K562 (cell line): Measurements from ENCODE around the gene ASPA. TPM values are rescaled to one million over a fixed set of nuclear protein-coding genes. Genes with fewer than 3 reads are reported as not detected.

Experiments
- ATAC-seq: fragments of 200-7000 bp; cut with Tn5 transposase; 3 replicates; pipeline ENCODE4 v1.9.1; 2020; ENCODE audit warnings: moderate library complexity
- BruUV-seq: library from RNA; stranded (reverse); fragments of 400-500 nt; replicated peaks from 2 replicates; lab custom pipeline; 2021; lab: Mats Ljungman, UMichigan
- CTCF ChIA-PET: fragments of 300-600 bp; formaldehyde crosslinking; extraction: SDS; loops from one replicate; lab custom pipeline; 2021; ENCODE audit warnings: low intra/inter-chr PET ratio; lab: Yijun Ruan, JAX
- POLR2A ChIA-PET: fragments of 300-600, 350-650 bp; sonication (Branson Sonifier 250); formaldehyde crosslinking; extraction: SDS; loops from one replicate; lab custom pipeline; 2021; ENCODE audit warnings: antibody characterized with exemption, inconsistent platforms; lab: Yijun Ruan, JAX
- DNase-seq, 4 experiments: peaks; one replicate each; pipeline versions ENCODE4 v3.0.0 to v3.0.0-alpha.2; 2011 to 2018; ENCODE audit warnings: low spot score in 3 of 4, mixed read lengths in 3 of 4; ENCODE audit errors: extremely low read depth in 1 of 4
- FAIRE-seq: peaks from 2 replicates; lab custom pipeline; 2011; peaks lifted over from hg19 to GRCh38; lab: Jason Lieb, UNC
- H2AFZ ChIP-seq: 2 replicates; pipeline ENCODE4 v1.6.0; 2011; ENCODE audit warnings: low read depth, low read length, control low read depth, inconsistent platforms
- H3K27ac ChIP-seq: fragments of 200-600 bp; 3 replicates; pipeline ENCODE4 v1.8.0; 2011; ENCODE audit warnings: low read depth, mild to moderate bottlenecking, control low read depth, inconsistent platforms, low read length, moderate library complexity, mixed read lengths; ENCODE audit errors: extremely low read depth
- H3K27me3 ChIP-seq, 2 experiments: fragments of 300-600 bp in 1 of 2; 2 replicates in 1 of 2; 3 replicates in 1 of 2; pipeline versions ENCODE4 v1.6.0 to v1.8.0; 2011; ENCODE audit warnings: inconsistent platforms in 2 of 2, low read length in 2 of 2, mild to moderate bottlenecking in 1 of 2, mixed read lengths in 1 of 2, moderate library complexity in 1 of 2; ENCODE audit not compliant: control insufficient read depth in 2 of 2, insufficient read depth in 2 of 2
- H3K36me3 ChIP-seq: fragments of 300-600 bp; 3 replicates; pipeline ENCODE4 v1.8.0; 2011; ENCODE audit warnings: mild to moderate bottlenecking, low read length, inconsistent platforms; ENCODE audit not compliant: control insufficient read depth, insufficient read depth
- H3K4me1 ChIP-seq, 2 experiments: fragments of 200-600 bp in 1 of 2; replicated peaks in 1 of 2; 2 replicates in 1 of 2; 3 replicates in 1 of 2; pipeline versions ENCODE4 v1.5.1 to v1.8.0; 2011; ENCODE audit warnings: inconsistent platforms in 2 of 2, low read length in 2 of 2, mild to moderate bottlenecking in 1 of 2, mixed read lengths in 1 of 2, moderate library complexity in 1 of 2; ENCODE audit not compliant: control insufficient read depth in 2 of 2, insufficient read depth in 2 of 2
- H3K4me2 ChIP-seq: 2 replicates; pipeline ENCODE4 v1.6.1; 2011; ENCODE audit warnings: low read length, control low read depth, inconsistent platforms, mixed read lengths; ENCODE audit not compliant: insufficient read depth
- H3K4me3 ChIP-seq: fragments of 200-600 bp; sonication (generic), shearing (Covaris generic); 2 replicates; pipeline ENCODE4 v1.5.1; 2016; ENCODE audit warnings: control low read depth, inconsistent platforms
- H3K79me2 ChIP-seq: fragments of 200-600 bp; 3 replicates; pipeline ENCODE4 v1.8.0; 2011; ENCODE audit warnings: low read length, inconsistent platforms; ENCODE audit not compliant: control insufficient read depth, insufficient read depth
- H3K9ac ChIP-seq, 2 experiments: 2 replicates each; pipeline versions ENCODE4 v1.6.0 to v1.6.1; 2011; ENCODE audit warnings: low read depth in 2 of 2, low read length in 2 of 2, control low read depth in 1 of 2, inconsistent platforms in 1 of 2, mild to moderate bottlenecking in 1 of 2, mixed read lengths in 1 of 2; ENCODE audit not compliant: insufficient read depth in 1 of 2
- H3K9me1 ChIP-seq: one replicate; pipeline ENCODE4 v1.6.0; 2011; ENCODE audit warnings: inconsistent platforms, mild to moderate bottlenecking, low read length, moderate library complexity; ENCODE audit not compliant: control insufficient read depth, insufficient read depth
- H3K9me3 ChIP-seq: replicated peaks from 2 replicates; pipeline ENCODE4 v1.5.1; 2011; ENCODE audit warnings: low read depth, low read length, inconsistent platforms; ENCODE audit not compliant: control insufficient read depth, insufficient read depth
- H4K20me1 ChIP-seq: replicated peaks from 2 replicates; pipeline ENCODE4 v1.6.1; 2011; ENCODE audit warnings: low read length, inconsistent platforms, mixed read lengths; ENCODE audit not compliant: control insufficient read depth, insufficient read depth
- DNMT1 ChIP-seq: fragments of 450-650 bp; IDR thresholded peaks from 2 replicates; pipeline ENCODE4 v1.6.1; 2016; ENCODE audit warnings: antibody characterized with exemption, mild to moderate bottlenecking
- ETS2 ChIP-seq: IDR thresholded peaks from 2 replicates; pipeline ENCODE4 v1.6.1; 2016; ENCODE audit warnings: borderline replicate concordance, missing genetic modification characterization, mild to moderate bottlenecking, moderate library complexity, missing compliant biosample characterization; ENCODE audit not compliant: poor library complexity, severe bottlenecking
- EZH2 ChIP-seq: IDR thresholded peaks from 2 replicates; pipeline ENCODE4 v1.6.1; 2012; ENCODE audit warnings: low read depth, mild to moderate bottlenecking, inconsistent platforms, low read length, borderline replicate concordance
- KLF6 ChIP-seq: fragments of 250-450 bp; sonication (Bioruptor Pico); IDR thresholded peaks from 2 replicates; pipeline ENCODE4 v1.4.0; 2020; ENCODE audit warnings: mild to moderate bottlenecking, moderate library complexity, borderline replicate concordance
- MCM5 ChIP-seq: fragments of 450-650 bp; IDR thresholded peaks from 2 replicates; pipeline ENCODE4 v1.6.1; 2016; ENCODE audit warnings: low read depth
- MYBL2 ChIP-seq, 2 experiments: fragments of 450-650 bp in 1 of 2; sonication (generic) in 1 of 2; formaldehyde crosslinking in 1 of 2; IDR thresholded peaks; 2 replicates each; pipeline versions ENCODE4 v1.6.1 to v1.8.1; 2017 to 2022; ENCODE audit warnings: borderline replicate concordance in 1 of 2, inconsistent platforms in 1 of 2, low read depth in 1 of 2, mild to moderate bottlenecking in 1 of 2, missing genetic modification reagents in 1 of 2, moderate library complexity in 1 of 2
- NFE2L1 ChIP-seq: fragments of 450-650 bp; IDR thresholded peaks from 2 replicates; pipeline ENCODE4 v1.6.1; 2016; ENCODE audit warnings: missing genetic modification characterization, low read depth, mild to moderate bottlenecking, missing compliant biosample characterization, moderate library complexity, borderline replicate concordance
- PHF8 ChIP-seq: fragments of 200-600 bp; sonication (generic); IDR thresholded peaks from 2 replicates; pipeline ENCODE4 v1.6.1; 2012; ENCODE audit warnings: mixed run types, mild to moderate bottlenecking, inconsistent platforms, low read length, moderate library complexity, borderline replicate concordance
- POLR3A ChIP-seq: IDR thresholded peaks from 2 replicates; pipeline ENCODE4 v1.6.1; 2011; ENCODE audit warnings: borderline replicate concordance, mild to moderate bottlenecking, moderate library complexity; ENCODE audit not compliant: insufficient read length, insufficient read depth; ENCODE audit errors: extremely low read depth
- RBBP5 ChIP-seq: fragments of 200-600 bp; sonication (generic); IDR thresholded peaks from 2 replicates; pipeline ENCODE4 v1.6.1; 2012; ENCODE audit warnings: borderline replicate concordance, mild to moderate bottlenecking, low read length, control low read depth, inconsistent platforms; ENCODE audit not compliant: insufficient read depth, poor library complexity, severe bottlenecking
- RBM39 ChIP-seq: fragments of 200-400 bp; formaldehyde crosslinking; optimal IDR thresholded peaks from 2 replicates; pipeline ENCODE3; 2018; ENCODE audit warnings: low read depth, low read length
- SMAD4 ChIP-seq: fragments of 250-450 bp; sonication (Bioruptor Pico); conservative IDR thresholded peaks from 2 replicates; pipeline ENCODE4 v1.8.0; 2021; ENCODE audit warnings: inconsistent platforms, mild to moderate bottlenecking, moderate library complexity
- TGIF2 ChIP-seq: sonication (generic); formaldehyde crosslinking; IDR thresholded peaks from 2 replicates; pipeline ENCODE4 v1.8.1; 2022; ENCODE audit warnings: mild to moderate bottlenecking, missing genetic modification reagents, moderate library complexity
- ZBTB7A ChIP-seq: IDR thresholded peaks from 2 replicates; pipeline ENCODE4 v1.6.1; 2011; ENCODE audit warnings: low read depth, mild to moderate bottlenecking, low read length, moderate library complexity, borderline replicate concordance; ENCODE audit not compliant: control insufficient read depth
- ZNF146 ChIP-seq: IDR thresholded peaks from one replicate; pipeline ENCODE4 v1.6.1; 2018; ENCODE audit warnings: missing compliant biosample characterization; ENCODE audit not compliant: unreplicated experiment
- ZNF212 ChIP-seq: fragments of 450-650 bp; formaldehyde crosslinking; IDR thresholded peaks from 2 replicates; pipeline ENCODE4 v1.4.0; 2020; ENCODE audit warnings: mild to moderate bottlenecking
- ZNF3 ChIP-seq: fragments of 250-450 bp; sonication (Bioruptor Pico); IDR thresholded peaks from 2 replicates; pipeline ENCODE4 v1.5.0; 2021; ENCODE audit warnings: mild to moderate bottlenecking, moderate library complexity
- WGBS: fragments of 100-300 bp; shearing (Covaris generic); methylation state at CpG from one replicate; pipeline ENCODE4 v1.1.6; 2016; ENCODE audit warnings: low coverage, mixed read lengths; ENCODE audit not compliant: insufficient coverage; ENCODE audit errors: missing lambda C conversion rate; 5-methylcytosine and 5-hydroxymethylcytosine counted together
- in situ Hi-C: fragments of 300-500 bp; cut with MboI; formaldehyde crosslinking; loops from 4 replicates; pipeline ENCODE4 v1.15.0; 2018; ENCODE audit warnings: inconsistent platforms, mixed read lengths
- intact Hi-C: fragments of 100-400 bp; cut with micrococcal nuclease; formaldehyde crosslinking; loops from 2 replicates; pipeline ENCODE4 v1.14.2; 2022
- polyA plus RNA-seq, 8 experiments: library from polyadenylated mRNA; depleted of rRNA in 4 of 8; stranded (reverse) in 5 of 8; unstranded in 3 of 8; fragments of >200 nt; fragmentation: Nextera tagmentation in 2 of 8; fragmentation: Illumina TruSeq in 1 of 8; extraction: Ambion mirVana in 2 of 8; extraction: Trizol in 1 of 8; gene quantifications; 2 replicates each; pipeline versions ENCODE4 v1.2.1 to v1.2.3, GENCODE V29; 2011 to 2014; ENCODE audit warnings: inconsistent platforms in 1 of 8, missing spikeins in 1 of 8
- total RNA-seq, 7 experiments: library from RNA; depleted of rRNA in 6 of 7; stranded (reverse); fragments of >200 nt in 6 of 7; fragmentation: Illumina TruSeq in 2 of 7; extraction: Trizol in 2 of 7; gene quantifications; 2 replicates each; pipeline versions ENCODE4 v1.2.1 to v1.2.3, GENCODE V29; 2011 to 2021; ENCODE audit warnings: low replicate concordance in 1 of 7

The ASPA gene
- total and polyA plus RNA-seq, 9 of the 15 experiments (the other 6 are each of a cell fraction or from before 2014, with no cell fraction given), result not detected

DNA sequence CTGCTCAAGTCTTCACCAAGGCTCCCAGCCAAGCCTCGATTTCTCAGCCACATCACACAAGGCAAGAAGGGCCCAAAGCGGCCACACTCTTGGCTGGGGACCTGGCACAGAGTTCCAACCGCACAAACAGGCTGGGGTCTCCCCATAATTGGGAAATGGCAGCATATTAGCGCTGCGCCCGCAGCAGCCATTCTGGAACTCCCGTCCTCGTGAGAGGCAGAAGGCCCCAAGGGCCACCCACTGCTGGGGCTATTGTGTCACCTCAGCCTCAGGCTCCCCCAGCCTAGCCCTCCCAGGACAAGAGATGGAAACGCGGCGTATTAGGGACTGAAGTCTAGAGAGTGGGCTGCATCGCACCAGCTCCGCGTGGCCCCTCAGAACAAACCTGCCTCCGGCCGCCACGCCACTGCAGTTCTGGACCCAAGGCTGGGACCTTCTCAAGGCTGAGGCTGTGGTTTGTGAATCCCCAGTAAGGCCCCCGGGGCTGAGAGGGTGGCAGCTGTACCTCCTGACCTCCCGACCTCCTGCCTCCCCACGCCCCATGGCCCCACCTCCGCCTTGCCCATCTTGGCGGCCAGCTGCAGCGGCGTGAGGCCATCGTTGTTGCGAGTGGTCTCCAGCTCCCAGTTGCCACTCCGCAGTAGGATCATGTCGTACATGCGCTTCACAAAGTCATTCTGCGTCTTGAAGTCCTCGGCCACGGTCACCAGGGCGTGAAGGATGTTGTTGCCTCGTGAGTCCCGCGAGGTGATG, 56.5 kb downstream of the ASPA start:
- no peaks in the 10 kb centered on the region for H3K36me3 ChIP-seq
- BruUV-seq, result no TSS peak
- in situ Hi-C loops (no loop called here), intact Hi-C loops (no loop called here)
- ChIA-PET POLR2A (no interaction called here), CTCF (no interaction called here)
- H3K9me1 ChIP-seq, result no peaks in the 10 kb centered on the region
- H3K27me3 ChIP-seq, result peaks cover 16 to 60% of the 10 kb centered on the region in 2 experiments; a peak in 4 of 5 replicates
- H3K9ac ChIP-seq, result no peak overlapping the region
- H3K27ac ChIP-seq, result no peak overlapping the region
- no peak overlapping the region for H3K4me3 ChIP-seq
- peaks cover 0 to 8% of the 10 kb centered on the region in 2 experiments; a peak in 1 of 5 replicates for H3K4me1 ChIP-seq
- FAIRE-seq (no peak), ATAC-seq (no peak), DNase-seq (no peak)
- H3K79me2 ChIP-seq, result no peaks in the 10 kb centered on the region
- H2AFZ ChIP-seq, result no peak overlapping the region
- no peaks in the 10 kb centered on the region for H4K20me1 ChIP-seq
- H3K4me2 ChIP-seq, result no peak overlapping the region
- TF ChIP-seq POLR3A (no peak), TGIF2 (no peak), ZBTB7A (no peak), RBM39 (no peak), PHF8 (no peak)
- H3K9me3 ChIP-seq, result no peaks in the 10 kb centered on the region
- WGBS, result 8% methylated on average over 23 of the region's 36 CpGs

DNA sequence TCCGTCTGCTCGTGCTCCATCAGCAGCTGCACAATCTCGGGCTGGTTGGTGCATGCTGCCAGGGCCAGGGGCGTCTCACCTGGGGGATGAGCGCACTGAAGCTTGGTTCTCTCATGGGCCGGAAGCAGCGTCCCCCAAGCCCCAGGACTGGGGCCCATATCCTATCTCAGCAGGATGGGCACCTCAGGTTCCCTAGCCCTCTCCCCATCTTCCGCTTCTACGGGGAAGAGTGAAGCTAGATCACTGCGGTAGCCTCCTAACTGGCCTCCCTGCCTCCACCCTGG, 57.0 kb downstream of the ASPA start:
- BruUV-seq, result no TSS peak
- TF ChIP-seq ZNF212 (CRISPR knock-in tag) (no peak), ZNF3 (CRISPR knock-in tag) (no peak), SMAD4 (CRISPR knock-in tag) (no peak), RBBP5 (no peak), MCM5 (no peak), NFE2L1 (no peak), EZH2 (no peak), ZNF146 (CRISPR knock-in tag) (no peak), MYBL2 (IDR thresholded peaks at IDR 0.05; ENCODE audit: low read depth) (no peak), MYBL2 (CRISPR knock-in tag; IDR thresholded peaks at IDR 0.05; ENCODE audit: borderline replicate concordance) (no peak), DNMT1 (no peak), ETS2 (tag) (no peak), KLF6 (CRISPR knock-in tag) (no peak)

More for the DNA sequence above, 57.0 kb downstream of the ASPA start:
- H3K4me1 ChIP-seq, result peaks cover 0 to 8% of the 10 kb centered on the region in 2 experiments; a peak in 1 of 5 replicates
- FAIRE-seq, result no peak
- CTCF ChIA-PET, result no interaction called here
- no peak overlapping the region for H3K4me2 ChIP-seq
- in situ Hi-C loops (no loop called here), intact Hi-C loops (no loop called here)
- no peak overlapping the region for H3K4me3 ChIP-seq
- H3K9me1 ChIP-seq, result no peaks in the 10 kb centered on the region
- no peaks in the 10 kb centered on the region for H3K36me3 ChIP-seq
- no peaks in the 10 kb centered on the region for H3K9me3 ChIP-seq
- peaks cover 16 to 57% of the 10 kb centered on the region in 2 experiments; a peak in 4 of 5 replicates for H3K27me3 ChIP-seq
- DNase-seq, result no peak
- no peak overlapping the region for H2AFZ ChIP-seq
- H4K20me1 ChIP-seq, result no peaks in the 10 kb centered on the region
- H3K9ac ChIP-seq, result no peak overlapping the region
- no peak overlapping the region for H3K27ac ChIP-seq
- WGBS, result 11% methylated on average over 9 of the region's 10 CpGs
- POLR2A ChIA-PET, result no interaction called here
- no peak for ATAC-seq
- H3K79me2 ChIP-seq, result no peaks in the 10 kb centered on the region
